MM.1S (cell line): ENCODE data around the gene TMEM108.

Experiments
- EZH2 ChIP-seq: fragments of 300-600 bp; sonication (generic); optimal IDR thresholded peaks from 2 replicates; pipeline ENCODE3; 2017; ENCODE audit warnings: low read depth, mild to moderate bottlenecking, antibody characterized with exemption, low read length, mixed read lengths
- EZH2phosphoT487 ChIP-seq: fragments of 300-600 bp; sonication (generic); IDR thresholded peaks from 2 replicates; pipeline ENCODE4 v1.6.1; 2018; ENCODE audit warnings: antibody characterized with exemption, low read length
- TF ChIP-seq, protein P1 (sequence below): fragments of 300-600 bp; sonication (generic); IDR thresholded peaks from 2 replicates; pipeline ENCODE4 v1.5.1; 2016; ENCODE audit warnings: antibody characterized with exemption, low read length, mixed read lengths

DNA sequence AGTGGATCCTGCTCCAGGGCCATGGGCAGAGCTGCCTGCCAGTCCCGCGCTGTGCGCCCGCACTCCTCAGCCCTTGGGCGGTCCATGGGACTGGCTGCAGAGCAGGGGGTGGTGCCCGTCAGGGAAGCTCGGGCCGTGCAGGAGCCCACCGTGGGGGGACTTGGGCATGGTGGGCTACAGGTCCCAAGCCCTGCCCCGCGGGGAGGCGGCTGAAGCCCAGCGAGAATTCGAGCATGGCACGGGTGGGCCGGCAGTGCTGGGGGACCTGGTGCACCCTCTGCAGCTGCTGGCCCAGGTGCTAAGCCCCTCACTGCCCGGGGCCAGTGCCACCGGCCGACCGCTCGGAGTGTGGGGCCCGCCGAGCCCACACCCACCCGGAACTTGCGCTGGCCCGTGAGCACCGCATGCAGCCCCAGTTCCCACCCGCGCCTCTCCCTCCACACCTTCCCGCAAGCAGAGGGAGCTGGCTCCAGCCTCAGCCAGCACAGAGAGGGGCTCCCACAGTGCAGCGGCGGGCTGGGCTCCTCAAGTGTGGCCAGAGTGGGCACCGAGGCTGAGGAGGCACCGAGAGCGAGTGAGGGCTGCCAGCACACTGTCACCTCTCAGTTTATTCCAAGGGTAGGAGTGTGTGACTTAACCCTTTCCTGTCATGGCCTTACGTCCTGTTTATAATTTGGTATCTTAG is 129.3 kb downstream of the TMEM108 start:
- TF ChIP-seq, protein P1, sequence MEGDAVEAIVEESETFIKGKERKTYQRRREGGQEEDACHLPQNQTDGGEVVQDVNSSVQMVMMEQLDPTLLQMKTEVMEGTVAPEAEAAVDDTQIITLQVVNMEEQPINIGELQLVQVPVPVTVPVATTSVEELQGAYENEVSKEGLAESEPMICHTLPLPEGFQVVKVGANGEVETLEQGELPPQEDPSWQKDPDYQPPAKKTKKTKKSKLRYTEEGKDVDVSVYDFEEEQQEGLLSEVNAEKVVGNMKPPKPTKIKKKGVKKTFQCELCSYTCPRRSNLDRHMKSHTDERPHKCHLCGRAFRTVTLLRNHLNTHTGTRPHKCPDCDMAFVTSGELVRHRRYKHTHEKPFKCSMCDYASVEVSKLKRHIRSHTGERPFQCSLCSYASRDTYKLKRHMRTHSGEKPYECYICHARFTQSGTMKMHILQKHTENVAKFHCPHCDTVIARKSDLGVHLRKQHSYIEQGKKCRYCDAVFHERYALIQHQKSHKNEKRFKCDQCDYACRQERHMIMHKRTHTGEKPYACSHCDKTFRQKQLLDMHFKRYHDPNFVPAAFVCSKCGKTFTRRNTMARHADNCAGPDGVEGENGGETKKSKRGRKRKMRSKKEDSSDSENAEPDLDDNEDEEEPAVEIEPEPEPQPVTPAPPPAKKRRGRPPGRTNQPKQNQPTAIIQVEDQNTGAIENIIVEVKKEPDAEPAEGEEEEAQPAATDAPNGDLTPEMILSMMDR = no peak
- no peak for TF ChIP-seq EZH2
- TF ChIP-seq EZH2phosphoT487 = no peak
